AG10803 (cell line): Measurements from ENCODE around the gene CSF2.

Source experiments
- DNase-seq: peaks from one replicate; pipeline ENCODE4 v3.0.0; 2010; ENCODE audit warnings: low read depth
- H3K4me3 ChIP-seq: 2 replicates; pipeline ENCODE4 v1.5.1; 2011; ENCODE audit warnings: mild to moderate bottlenecking, low read length, control low read depth
- TF ChIP-seq, protein P1 (sequence below): conservative IDR thresholded peaks from 2 replicates; pipeline ENCODE4 v1.5.1; 2011; ENCODE audit warnings: mild to moderate bottlenecking, low read length, control low read depth, inconsistent platforms

CSF2 gene

DNA sequence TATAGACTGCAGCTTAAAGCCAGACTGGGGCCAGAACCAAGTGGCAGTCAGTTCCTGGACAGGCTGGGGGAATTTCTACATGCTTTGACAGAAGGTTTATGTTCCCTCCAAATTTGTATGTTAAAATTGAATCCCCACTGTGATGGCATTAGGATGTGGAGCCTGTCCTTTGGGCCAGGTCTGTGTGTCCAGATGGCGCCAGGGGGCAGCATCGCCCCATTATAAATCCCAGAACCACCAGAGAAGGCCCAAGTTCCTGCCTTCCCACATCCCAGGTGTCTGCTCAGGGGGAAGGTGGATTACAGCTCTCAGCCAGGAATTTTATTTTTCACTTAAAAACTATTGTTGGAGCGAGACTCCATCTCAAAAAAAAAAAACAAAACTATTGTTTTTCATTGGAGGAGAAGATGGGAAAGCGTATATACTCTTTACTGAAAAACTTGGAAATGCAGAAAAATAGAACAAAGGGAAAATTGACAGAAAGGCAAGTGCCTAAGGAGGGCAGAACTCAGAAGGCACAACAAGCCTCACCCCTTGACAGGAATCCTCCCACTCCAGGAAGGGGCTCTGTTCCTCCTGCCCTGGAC lies 8.1 kb upstream of the CSF2 start:
- DNase-seq, result peak; percentile 61
- H3K4me3 ChIP-seq, result no peak overlapping the region
- TF ChIP-seq, protein P1, sequence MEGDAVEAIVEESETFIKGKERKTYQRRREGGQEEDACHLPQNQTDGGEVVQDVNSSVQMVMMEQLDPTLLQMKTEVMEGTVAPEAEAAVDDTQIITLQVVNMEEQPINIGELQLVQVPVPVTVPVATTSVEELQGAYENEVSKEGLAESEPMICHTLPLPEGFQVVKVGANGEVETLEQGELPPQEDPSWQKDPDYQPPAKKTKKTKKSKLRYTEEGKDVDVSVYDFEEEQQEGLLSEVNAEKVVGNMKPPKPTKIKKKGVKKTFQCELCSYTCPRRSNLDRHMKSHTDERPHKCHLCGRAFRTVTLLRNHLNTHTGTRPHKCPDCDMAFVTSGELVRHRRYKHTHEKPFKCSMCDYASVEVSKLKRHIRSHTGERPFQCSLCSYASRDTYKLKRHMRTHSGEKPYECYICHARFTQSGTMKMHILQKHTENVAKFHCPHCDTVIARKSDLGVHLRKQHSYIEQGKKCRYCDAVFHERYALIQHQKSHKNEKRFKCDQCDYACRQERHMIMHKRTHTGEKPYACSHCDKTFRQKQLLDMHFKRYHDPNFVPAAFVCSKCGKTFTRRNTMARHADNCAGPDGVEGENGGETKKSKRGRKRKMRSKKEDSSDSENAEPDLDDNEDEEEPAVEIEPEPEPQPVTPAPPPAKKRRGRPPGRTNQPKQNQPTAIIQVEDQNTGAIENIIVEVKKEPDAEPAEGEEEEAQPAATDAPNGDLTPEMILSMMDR, result peak; percentile 73

DNA sequence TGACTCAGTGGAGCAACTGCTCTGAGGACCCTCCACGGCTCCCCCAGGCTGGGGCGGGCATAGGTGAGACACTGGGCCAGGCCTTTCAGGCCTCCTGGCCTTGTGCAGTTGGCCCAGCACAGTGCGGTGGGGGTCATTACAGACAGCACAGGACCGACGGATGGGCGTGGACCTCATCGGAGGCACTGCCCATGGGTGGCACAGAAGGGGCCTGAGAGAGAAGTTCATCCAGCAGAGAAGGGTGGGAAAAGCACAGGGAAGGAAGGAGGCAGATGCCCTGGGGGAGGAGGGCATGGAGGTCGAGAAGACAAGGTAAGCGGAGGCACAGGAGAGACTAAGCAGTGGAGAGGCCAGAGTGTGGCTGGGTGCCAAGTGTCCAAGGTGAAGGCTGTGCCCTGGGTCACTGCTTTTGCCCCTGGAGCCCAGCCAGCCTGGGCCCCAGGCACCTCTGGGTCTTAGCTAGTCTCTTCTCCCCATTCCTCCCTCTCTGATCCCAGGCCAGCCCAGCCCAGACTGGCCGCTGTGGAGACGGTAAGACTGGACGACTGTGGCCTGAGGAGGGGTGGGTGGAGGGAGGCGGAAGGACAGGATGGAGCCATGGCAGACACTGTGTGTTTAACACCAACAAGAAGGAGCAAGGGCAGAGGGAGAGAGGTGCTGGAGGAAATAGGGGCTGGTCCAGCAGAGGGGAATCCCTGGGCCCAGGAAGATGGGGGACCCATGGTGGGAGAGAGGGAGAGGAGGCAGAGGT lies 7.5 kb upstream of the CSF2 start:
- TF ChIP-seq, protein P1, result no peak
- no peak overlapping the region for H3K4me3 ChIP-seq
- no peak for DNase-seq

DNA sequence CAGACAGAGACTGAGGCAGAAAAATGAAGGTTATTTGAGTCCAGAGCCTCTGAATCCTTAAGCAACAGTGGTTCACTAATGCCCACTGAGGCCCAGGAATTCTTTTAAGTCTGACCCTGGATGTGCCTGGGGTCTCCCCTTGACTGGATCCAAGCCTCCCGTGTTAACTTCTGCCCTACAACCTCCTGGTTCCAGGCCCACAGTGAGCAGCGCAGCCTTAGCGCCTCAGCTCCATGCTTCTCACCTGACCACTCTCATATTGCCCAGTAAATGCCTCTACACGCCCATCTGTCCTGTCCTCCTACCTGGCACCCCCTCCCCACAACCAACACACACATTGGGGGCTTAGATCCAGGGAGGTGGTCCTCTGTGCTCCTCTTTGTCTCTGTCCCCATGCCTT lies 6.7 kb upstream of the CSF2 start:
- no peak overlapping the region for H3K4me3 ChIP-seq
- no peak for DNase-seq
- TF ChIP-seq, protein P1, result no peak

DNA sequence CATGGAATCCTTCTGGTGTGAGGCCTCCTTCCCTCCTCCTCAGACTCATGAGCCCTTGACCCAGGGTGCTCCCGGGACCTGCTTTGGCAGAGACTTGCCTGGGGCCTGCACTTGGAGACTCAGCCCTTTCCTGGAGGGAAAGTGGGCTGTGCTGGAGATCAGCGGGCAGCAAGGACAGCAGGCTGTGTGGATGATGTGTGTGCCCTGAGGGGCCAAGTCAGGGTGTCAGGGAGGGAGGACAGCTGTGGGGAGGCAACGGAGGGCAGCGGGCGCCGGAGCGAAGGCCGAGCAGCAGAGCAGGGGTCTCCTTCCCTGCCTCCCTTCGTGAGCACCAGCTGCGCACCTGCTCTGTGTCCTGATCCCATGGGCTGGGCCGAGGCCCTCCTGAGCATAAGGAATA lies 6.1 kb upstream of the CSF2 start:
- TF ChIP-seq, protein P1, result no peak
- DNase-seq, result no peak
- H3K4me3 ChIP-seq, result no peak overlapping the region

DNA sequence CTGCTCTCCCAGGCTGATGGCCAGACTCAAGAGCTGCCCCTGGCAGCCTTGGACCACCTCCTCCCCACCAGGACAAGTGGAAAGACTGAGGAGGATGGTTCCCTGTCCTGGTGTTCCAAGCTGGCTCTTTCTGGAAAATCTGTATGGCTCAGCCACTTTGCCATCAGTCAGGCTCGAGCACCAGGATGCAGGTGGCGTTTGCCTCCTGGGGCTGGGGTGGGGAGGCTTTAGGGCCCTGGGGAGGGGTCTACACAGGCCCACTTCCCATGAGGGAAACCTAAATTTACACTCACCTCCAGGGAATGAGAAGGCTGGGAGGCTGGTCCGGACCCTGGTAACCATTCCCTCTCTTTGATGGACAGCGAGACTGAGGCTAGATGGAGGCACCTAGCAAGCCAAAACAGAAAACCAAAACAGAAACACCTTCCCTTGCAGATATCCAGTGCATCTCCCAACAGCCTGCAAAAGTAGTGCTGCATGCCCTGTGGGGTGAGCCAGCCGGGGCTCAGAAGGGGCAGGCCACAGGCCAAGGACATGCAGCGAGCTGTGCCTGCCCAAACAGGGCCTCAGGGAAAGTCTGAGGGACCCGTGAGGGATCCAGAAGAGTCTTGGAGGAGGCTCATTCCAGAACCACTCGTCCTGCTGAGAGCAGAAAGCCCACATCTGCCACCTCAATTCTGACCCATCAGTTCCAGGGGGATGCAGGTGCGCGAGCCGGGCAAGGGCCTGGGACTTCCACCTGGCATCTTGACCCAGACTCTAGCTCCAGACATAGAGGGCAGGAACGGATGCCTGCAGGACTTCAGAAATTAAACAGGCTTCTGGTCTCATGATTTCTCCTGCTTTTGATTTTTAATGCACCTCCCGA lies 5.4 kb upstream of the CSF2 start:
- no peak for DNase-seq
- TF ChIP-seq, protein P1, result no peak
- no peak overlapping the region for H3K4me3 ChIP-seq

DNA sequence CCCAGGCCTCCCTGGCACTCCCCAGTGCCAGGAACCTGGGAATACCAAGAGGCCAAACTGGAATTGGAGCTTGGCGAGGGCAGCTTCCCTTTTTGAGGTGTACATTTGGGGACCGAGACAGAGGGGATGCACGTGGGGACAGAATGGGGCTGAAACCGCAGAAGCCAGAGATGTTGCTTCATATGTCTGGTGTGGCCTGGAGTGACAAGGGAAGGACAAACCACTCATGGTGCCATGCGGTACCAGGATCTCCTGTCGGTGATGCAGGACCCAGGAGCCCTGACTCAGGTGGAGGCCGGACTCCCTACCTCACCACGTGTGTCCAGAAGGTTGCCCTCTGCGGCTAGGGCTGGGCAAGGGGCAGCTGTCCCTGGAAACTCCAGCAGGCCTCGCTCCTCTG lies 4.0 kb upstream of the CSF2 start:
- H3K4me3 ChIP-seq, result no peak overlapping the region
- no peak for DNase-seq
- TF ChIP-seq, protein P1, result no peak
